CD14-positive monocyte (primary cell): ENCODE measurements around the gene SNX13. TPM values are rescaled to one million over a fixed set of nuclear protein-coding genes. Genes with fewer than 3 reads are reported as not detected.

Experiments
- DNase-seq, 3 donors: peaks; one replicate each; pipeline ENCODE4 v3.0.0-alpha.2; 2011 to 2022
- H2AFZ ChIP-seq: 2 replicates; pipeline ENCODE4 v1.6.0; 2012; ENCODE audit warnings: mild to moderate bottlenecking, low read depth, low read length, inconsistent platforms; ENCODE audit not compliant: insufficient read depth, poor library complexity, severe bottlenecking
- H3K27ac ChIP-seq, 2 donors: 1 replicate in 1 of 2; 2 replicates in 1 of 2; pipeline ENCODE4 v1.5.1; 2012 to 2013; ENCODE audit warnings: low read length in 2 of 2, control low read depth in 1 of 2, inconsistent platforms in 1 of 2, low read depth in 1 of 2, mild to moderate bottlenecking in 1 of 2
- H3K27me3 ChIP-seq, 2 donors: one replicate each; pipeline versions ENCODE4 v1.6.0 to v1.6.1; 2011 to 2013; ENCODE audit warnings: low read length in 2 of 2; ENCODE audit not compliant: control insufficient read depth in 2 of 2, insufficient read depth in 2 of 2
- H3K36me3 ChIP-seq, 2 donors: replicated peaks in 1 of 2; 1 replicate in 1 of 2; 2 replicates in 1 of 2; pipeline versions ENCODE4 v1.5.1 to v1.6.1; 2012 to 2013; ENCODE audit warnings: low read length in 2 of 2, control low read depth in 1 of 2, inconsistent platforms in 1 of 2, mild to moderate bottlenecking in 1 of 2; ENCODE audit not compliant: insufficient read depth in 2 of 2, control insufficient read depth in 1 of 2
- H3K4me1 ChIP-seq, 2 donors: 1 replicate in 1 of 2; 2 replicates in 1 of 2; pipeline versions ENCODE4 v1.5.1 to v1.6.1; 2012 to 2013; ENCODE audit warnings: low read length in 2 of 2, control low read depth in 1 of 2, inconsistent platforms in 1 of 2, mild to moderate bottlenecking in 1 of 2, moderate library complexity in 1 of 2; ENCODE audit not compliant: insufficient read depth in 2 of 2, control insufficient read depth in 1 of 2
- H3K4me2 ChIP-seq: replicated peaks from 2 replicates; pipeline ENCODE3; 2012; ENCODE audit warnings: low read length, moderate library complexity, mild to moderate bottlenecking; ENCODE audit not compliant: poor library complexity, severe bottlenecking; ENCODE audit errors: extremely low read depth
- H3K4me3 ChIP-seq, 3 experiments: fragments of 200-600 bp in 1 of 3; sonication (generic) in 1 of 3; replicated peaks in 1 of 3; 1 replicate in 2 of 3; 2 replicates in 1 of 3; pipeline ENCODE4 v1.5.1; 2011 to 2013; ENCODE audit warnings: low read length in 3 of 3, mild to moderate bottlenecking in 3 of 3, control low read depth in 2 of 3, low read depth in 2 of 3, inconsistent platforms in 1 of 3, moderate library complexity in 1 of 3
- H3K79me2 ChIP-seq: 2 replicates; pipeline ENCODE4 v1.6.0; 2012; ENCODE audit warnings: mild to moderate bottlenecking, control low read depth, inconsistent platforms, low read length, moderate library complexity; ENCODE audit not compliant: insufficient read depth
- H3K9ac ChIP-seq: 2 replicates; pipeline ENCODE4 v1.6.0; 2017; ENCODE audit warnings: low read length, mild to moderate bottlenecking; ENCODE audit not compliant: insufficient read depth, poor library complexity, severe bottlenecking
- H3K9me3 ChIP-seq, 2 donors: replicated peaks in 1 of 2; 1 replicate in 1 of 2; 2 replicates in 1 of 2; pipeline versions ENCODE4 v1.5.1 to v1.6.1; 2012 to 2013; ENCODE audit warnings: low read length in 2 of 2, control low read depth in 1 of 2; ENCODE audit not compliant: control insufficient read depth in 1 of 2, insufficient read depth in 1 of 2
- H4K20me1 ChIP-seq: 2 replicates; pipeline ENCODE4 v1.6.0; 2012; ENCODE audit warnings: mild to moderate bottlenecking, low read length, control low read depth, moderate library complexity; ENCODE audit not compliant: insufficient read depth
- H3K27ac Mint-ChIP-seq, 7 donors: one replicate each; pipeline ENCODE4 v1.8.0; 2020; ENCODE audit warnings: mild to moderate bottlenecking in 7 of 7, mixed read lengths in 7 of 7, moderate library complexity in 6 of 7, inconsistent platforms in 2 of 7
- H3K27me3 Mint-ChIP-seq, 3 donors: one replicate each; pipeline ENCODE4 v1.8.0; 2021 to 2022; ENCODE audit warnings: low read depth in 3 of 3, mild to moderate bottlenecking in 3 of 3, mixed read lengths in 3 of 3, moderate library complexity in 3 of 3, inconsistent platforms in 1 of 3
- H3K36me3 Mint-ChIP-seq, 2 donors: one replicate each; pipeline ENCODE4 v1.8.0; 2020; ENCODE audit warnings: mixed read lengths in 2 of 2, inconsistent platforms in 1 of 2, mild to moderate bottlenecking in 1 of 2
- H3K4me1 Mint-ChIP-seq: one replicate; pipeline ENCODE4 v1.8.0; 2020; ENCODE audit warnings: mild to moderate bottlenecking, mixed read lengths
- H3K4me3 Mint-ChIP-seq, 2 donors: one replicate each; pipeline ENCODE4 v1.8.0; 2020; ENCODE audit warnings: mild to moderate bottlenecking in 2 of 2, mixed read lengths in 2 of 2, moderate library complexity in 1 of 2
- H3K9me3 Mint-ChIP-seq, 7 donors: one replicate each; pipeline ENCODE4 v1.8.0; 2020 to 2022; ENCODE audit warnings: mixed read lengths in 7 of 7, mild to moderate bottlenecking in 6 of 7, moderate library complexity in 6 of 7, inconsistent platforms in 2 of 7
- WGBS: methylation state at CpG from one replicate; pipeline ENCODE4 v1.1.5; 2013; ENCODE audit warnings: missing lambda C conversion rate; ENCODE audit not compliant: insufficient coverage; 5-methylcytosine and 5-hydroxymethylcytosine counted together
- intact Hi-C, 2 donors: fragments of 100-400 bp; cut with micrococcal nuclease; formaldehyde crosslinking; loops; one replicate each; pipeline versions ENCODE4 v1.15.0 to v1.15.1; 2023
- polyA plus RNA-seq, 3 donors: library from polyadenylated mRNA; depleted of rRNA in 1 of 3; unstranded in 2 of 3; stranded (reverse) in 1 of 3; fragments of 300-500 nt in 2 of 3; fragments of >200 nt in 1 of 3; fragmentation: Illumina TruSeq in 2 of 3; gene quantifications; 1 replicate in 2 of 3; 2 replicates in 1 of 3; pipeline ENCODE4 v1.2.3, GENCODE V29; 2012 to 2021
- TF ChIP-seq, protein P1 (sequence below): fragments of 200-600 bp; IDR thresholded peaks from one replicate; pipeline ENCODE4 v1.8.0; 2022; ENCODE audit warnings: antibody characterized with exemption, mild to moderate bottlenecking

The SNX13 gene
- polyA plus RNA-seq, 3 donors = 12.1 to 31.3 (median 17.4) TPM

DNA sequence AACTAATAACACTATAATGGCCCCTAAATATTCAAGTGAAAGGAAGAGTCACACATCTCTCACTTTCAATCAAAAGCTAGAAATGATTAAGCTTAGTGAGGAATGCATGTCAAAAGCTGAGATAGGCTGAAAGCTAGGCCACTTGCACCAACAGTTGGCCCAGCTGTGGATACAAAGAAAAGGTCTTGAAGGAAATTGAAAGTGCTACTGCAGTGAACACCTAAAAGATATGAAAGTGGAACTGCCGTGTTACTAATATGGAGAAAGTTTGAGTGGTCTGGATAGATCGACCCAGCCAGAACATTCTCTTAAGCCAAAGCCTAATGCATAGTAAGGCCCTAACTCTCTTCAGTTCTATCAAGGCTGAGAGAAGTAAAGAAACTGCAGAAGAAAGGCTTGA is 12.1 kb upstream of the SNX13 start:
- no peak for DNase-seq
- Mint-ChIP-seq H3K4me3 (no peak overlapping the region), H3K27me3 (peaks cover 0 to 1% (median 0%) of the 10 kb centered on the region in 3 donors), H3K4me1 (peaks cover 7% of the 10 kb centered on the region), H3K27ac (no peak overlapping the region), H3K9me3 (no peaks in the 10 kb centered on the region), H3K36me3 (no peaks in the 10 kb centered on the region)
- Histone ChIP-seq H3K4me2 (no peak overlapping the region), H3K9me3 (no peaks in the 10 kb centered on the region), H3K27ac (no peak overlapping the region), H4K20me1 (no peaks in the 10 kb centered on the region), H3K9ac (no peak overlapping the region), H3K27me3 (no peaks in the 10 kb centered on the region), H3K4me3 (no peak overlapping the region), H3K79me2 (no peaks in the 10 kb centered on the region), H3K36me3 (no peaks in the 10 kb centered on the region), H2AFZ (no peak overlapping the region), H3K4me1 (no peaks in the 10 kb centered on the region)
- TF ChIP-seq, protein P1, sequence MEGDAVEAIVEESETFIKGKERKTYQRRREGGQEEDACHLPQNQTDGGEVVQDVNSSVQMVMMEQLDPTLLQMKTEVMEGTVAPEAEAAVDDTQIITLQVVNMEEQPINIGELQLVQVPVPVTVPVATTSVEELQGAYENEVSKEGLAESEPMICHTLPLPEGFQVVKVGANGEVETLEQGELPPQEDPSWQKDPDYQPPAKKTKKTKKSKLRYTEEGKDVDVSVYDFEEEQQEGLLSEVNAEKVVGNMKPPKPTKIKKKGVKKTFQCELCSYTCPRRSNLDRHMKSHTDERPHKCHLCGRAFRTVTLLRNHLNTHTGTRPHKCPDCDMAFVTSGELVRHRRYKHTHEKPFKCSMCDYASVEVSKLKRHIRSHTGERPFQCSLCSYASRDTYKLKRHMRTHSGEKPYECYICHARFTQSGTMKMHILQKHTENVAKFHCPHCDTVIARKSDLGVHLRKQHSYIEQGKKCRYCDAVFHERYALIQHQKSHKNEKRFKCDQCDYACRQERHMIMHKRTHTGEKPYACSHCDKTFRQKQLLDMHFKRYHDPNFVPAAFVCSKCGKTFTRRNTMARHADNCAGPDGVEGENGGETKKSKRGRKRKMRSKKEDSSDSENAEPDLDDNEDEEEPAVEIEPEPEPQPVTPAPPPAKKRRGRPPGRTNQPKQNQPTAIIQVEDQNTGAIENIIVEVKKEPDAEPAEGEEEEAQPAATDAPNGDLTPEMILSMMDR = no peak
- no CpG with 5 or more reads among the region's 2 CpGs for WGBS
- intact Hi-C loops = no loop called here

- TF ChIP-seq, protein P1 = no peak
- whole genome bisulfite sequencing = no CpG with 5 or more reads among the region's 5 CpGs
- no peak overlapping the region for H3K4me3 Mint-ChIP-seq
- no peaks in the 10 kb centered on the region for H3K36me3 ChIP-seq
- H3K9ac ChIP-seq = no peak overlapping the region
- no peaks in the 10 kb centered on the region for H3K9me3 ChIP-seq
- no peaks in the 10 kb centered on the region for H3K9me3 Mint-ChIP-seq
- no peak for DNase-seq
- no peak overlapping the region for H3K4me2 ChIP-seq
- no peak overlapping the region for H2AFZ ChIP-seq
- no peaks in the 10 kb centered on the region for H3K4me1 ChIP-seq
- H3K4me1 Mint-ChIP-seq = peaks cover 9% of the 10 kb centered on the region
- no peak overlapping the region for H3K4me3 ChIP-seq
- no peaks in the 10 kb centered on the region for H3K36me3 Mint-ChIP-seq
- H3K79me2 ChIP-seq = no peaks in the 10 kb centered on the region
- H4K20me1 ChIP-seq = no peaks in the 10 kb centered on the region
- peaks cover 0 to 1% (median 0%) of the 10 kb centered on the region in 3 donors for H3K27me3 Mint-ChIP-seq
- intact Hi-C loops = no loop called here
- H3K27ac ChIP-seq = no peak overlapping the region
- no peaks in the 10 kb centered on the region for H3K27me3 ChIP-seq
- H3K27ac Mint-ChIP-seq = no peak overlapping the region
These were observed 11.5 kb upstream of the SNX13 start for GRCh38 chr7:17951742-17952254.
